Stimulated activated CD4-positive, alpha-beta T cell treated with anti-CD3 and anti-CD28 coated beads, Interleukin-4, amount 100 ng/mL, for 48 hours (primary cell): ENCODE results near the gene CASKIN2.
A peak's percentile ranks its signal among the peaks of the same experiment; 100 is the strongest.
"Not testable (repeated sequence)": the region's sequence is repeated elsewhere in the genome, so short reads cannot be mapped to it uniquely, and the experiment has no call there.

Source experiments
- DNase-seq, 2 donors: peaks; one replicate each; pipeline ENCODE4 v3.0.0-alpha.2; 2020; ENCODE audit warnings: low read depth in 2 of 2

The CASKIN2 gene

GRCh38 chr17:75472119-75472518 lies 43.2 kb downstream of the CASKIN2 start:
- no peak for DNase-seq

- no peak for DNase-seq
Measured at GRCh38 chr17:75471207-75471606, 44.1 kb downstream of the CASKIN2 start.

GRCh38 chr17:75468779-75469373 lies 46.5 kb downstream of the CASKIN2 start:
- no peak for DNase-seq

- DNase-seq = no peak
Measured at GRCh38 chr17:75468291-75468754, 47.0 kb downstream of the CASKIN2 start.

- DNase-seq = no peak
Measured at GRCh38 chr17:75465039-75465438, 50.3 kb downstream of the CASKIN2 start.

- DNase-seq = no peak
Measured at GRCh38 chr17:75463603-75464002, 51.7 kb downstream of the CASKIN2 start.

- no peak for DNase-seq
Measured at GRCh38 chr17:75460295-75460694, 55.0 kb downstream of the CASKIN2 start.

- no peak for DNase-seq
Measured at GRCh38 chr17:75459590-75460267, 55.6 kb downstream of the CASKIN2 start.

- DNase-seq = no peak
Measured at GRCh38 chr17:75459246-75459589, 56.1 kb downstream of the CASKIN2 start.

- no peak for DNase-seq
Measured at GRCh38 chr17:75457047-75457654, 58.2 kb downstream of the CASKIN2 start.

GRCh38 chr17:75456417-75457046 lies 58.8 kb downstream of the CASKIN2 start, which contains the start of gene TMEM94:
Gene TMEM94 (plus strand): TSS chr17:75456635. CDS start chr17:75471906, 15,271 bp downstream.
- DNase-seq = peak; percentile 81 to 87

- no peak for DNase-seq
Measured at GRCh38 chr17:75456039-75456416, 59.3 kb downstream of the CASKIN2 start.

- DNase-seq = not testable (repeated sequence)
Measured at GRCh38 chr17:75454672-75455071, 60.7 kb downstream of the CASKIN2 start.

GRCh38 chr17:75454193-75454592 lies 61.1 kb downstream of the CASKIN2 start:
- no peak for DNase-seq

GRCh38 chr17:75450270-75450669 lies 65.1 kb downstream of the CASKIN2 start:
- DNase-seq = no peak
